Vagina (tissue), 2 donors: ENCODE results near the gene MGAT5.

ENCODE experiments used
- POLR2A ChIP-seq, 2 donors: fragments of 450-650 bp; IDR thresholded peaks; one replicate each; pipeline ENCODE4 v1.6.1; 2017; ENCODE audit warnings: antibody characterized with exemption in 2 of 2, mild to moderate bottlenecking in 2 of 2, moderate library complexity in 2 of 2
- POLR2AphosphoS5 ChIP-seq, 2 donors: sonication (generic); formaldehyde crosslinking; IDR thresholded peaks; one replicate each; pipeline ENCODE4 v1.9.0; 2017; ENCODE audit warnings: antibody characterized with exemption in 2 of 2, mild to moderate bottlenecking in 2 of 2, low read depth in 1 of 2; ENCODE audit not compliant: insufficient read depth in 1 of 2
- TF ChIP-seq, protein P1 (sequence below), 3 experiments: fragments of 450-650 bp in 2 of 3; fragments of 200-600 bp in 1 of 3; sonication (generic) in 1 of 3; IDR thresholded peaks; one replicate each; pipeline ENCODE4 v1.5.1; 2017 to 2019; ENCODE audit warnings: antibody characterized with exemption in 3 of 3, mild to moderate bottlenecking in 2 of 3, moderate library complexity in 2 of 3

- TF ChIP-seq, protein P1, sequence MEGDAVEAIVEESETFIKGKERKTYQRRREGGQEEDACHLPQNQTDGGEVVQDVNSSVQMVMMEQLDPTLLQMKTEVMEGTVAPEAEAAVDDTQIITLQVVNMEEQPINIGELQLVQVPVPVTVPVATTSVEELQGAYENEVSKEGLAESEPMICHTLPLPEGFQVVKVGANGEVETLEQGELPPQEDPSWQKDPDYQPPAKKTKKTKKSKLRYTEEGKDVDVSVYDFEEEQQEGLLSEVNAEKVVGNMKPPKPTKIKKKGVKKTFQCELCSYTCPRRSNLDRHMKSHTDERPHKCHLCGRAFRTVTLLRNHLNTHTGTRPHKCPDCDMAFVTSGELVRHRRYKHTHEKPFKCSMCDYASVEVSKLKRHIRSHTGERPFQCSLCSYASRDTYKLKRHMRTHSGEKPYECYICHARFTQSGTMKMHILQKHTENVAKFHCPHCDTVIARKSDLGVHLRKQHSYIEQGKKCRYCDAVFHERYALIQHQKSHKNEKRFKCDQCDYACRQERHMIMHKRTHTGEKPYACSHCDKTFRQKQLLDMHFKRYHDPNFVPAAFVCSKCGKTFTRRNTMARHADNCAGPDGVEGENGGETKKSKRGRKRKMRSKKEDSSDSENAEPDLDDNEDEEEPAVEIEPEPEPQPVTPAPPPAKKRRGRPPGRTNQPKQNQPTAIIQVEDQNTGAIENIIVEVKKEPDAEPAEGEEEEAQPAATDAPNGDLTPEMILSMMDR (IDR thresholded peaks at IDR 0.05): no peak
- TF ChIP-seq POLR2AphosphoS5 (IDR thresholded peaks at IDR 0.05; ENCODE audit: insufficient read depth in 1 of 2, low read depth in 1 of 2) (no peak), POLR2A (IDR thresholded peaks at IDR 0.05) (no peak)
Observed at GRCh38 chr2:134304394-134305108, 50.7 kb downstream of the MGAT5 start.
